ENCODE measurements around the gene KCNC1.

DNA sequence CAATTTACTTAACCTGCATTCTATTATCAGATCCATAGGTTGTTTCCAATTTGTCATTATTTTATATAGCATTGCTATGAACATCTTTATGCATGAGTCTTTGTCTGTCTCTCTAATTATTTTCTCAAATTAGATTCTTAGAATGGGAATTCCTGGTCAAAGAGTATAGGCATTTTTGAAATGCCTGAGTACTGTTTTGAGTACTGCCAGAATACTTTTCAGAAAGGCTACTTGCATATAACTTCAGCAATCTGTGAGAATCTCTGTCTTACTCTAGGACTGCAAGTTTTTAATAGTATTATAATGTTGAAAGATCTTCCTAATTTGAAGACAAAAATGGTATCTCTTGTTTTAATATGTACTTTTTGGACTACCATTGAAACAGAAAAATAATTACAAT lies 56.6 kb downstream of the KCNC1 start:
- TF ChIP-seq, protein P1, sequence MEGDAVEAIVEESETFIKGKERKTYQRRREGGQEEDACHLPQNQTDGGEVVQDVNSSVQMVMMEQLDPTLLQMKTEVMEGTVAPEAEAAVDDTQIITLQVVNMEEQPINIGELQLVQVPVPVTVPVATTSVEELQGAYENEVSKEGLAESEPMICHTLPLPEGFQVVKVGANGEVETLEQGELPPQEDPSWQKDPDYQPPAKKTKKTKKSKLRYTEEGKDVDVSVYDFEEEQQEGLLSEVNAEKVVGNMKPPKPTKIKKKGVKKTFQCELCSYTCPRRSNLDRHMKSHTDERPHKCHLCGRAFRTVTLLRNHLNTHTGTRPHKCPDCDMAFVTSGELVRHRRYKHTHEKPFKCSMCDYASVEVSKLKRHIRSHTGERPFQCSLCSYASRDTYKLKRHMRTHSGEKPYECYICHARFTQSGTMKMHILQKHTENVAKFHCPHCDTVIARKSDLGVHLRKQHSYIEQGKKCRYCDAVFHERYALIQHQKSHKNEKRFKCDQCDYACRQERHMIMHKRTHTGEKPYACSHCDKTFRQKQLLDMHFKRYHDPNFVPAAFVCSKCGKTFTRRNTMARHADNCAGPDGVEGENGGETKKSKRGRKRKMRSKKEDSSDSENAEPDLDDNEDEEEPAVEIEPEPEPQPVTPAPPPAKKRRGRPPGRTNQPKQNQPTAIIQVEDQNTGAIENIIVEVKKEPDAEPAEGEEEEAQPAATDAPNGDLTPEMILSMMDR (IDR thresholded peaks at IDR 0.05) = no peak
- no peak for TF ChIP-seq POLR2A (IDR thresholded peaks at IDR 0.05)
